A673 (cell line): Measurements from ENCODE around the gene ITM2B. TPM values are rescaled to one million over a fixed set of nuclear protein-coding genes. Genes with fewer than 3 reads are reported as not detected.
"Not testable (repeated sequence)": the region's sequence is repeated elsewhere in the genome, so short reads cannot be mapped to it uniquely, and the experiment has no call there.

ENCODE experiments used
- BruUV-seq: library from RNA; stranded (reverse); fragments of 400-500 nt; replicated peaks from 2 replicates; lab custom pipeline; 2021; lab: Mats Ljungman, UMichigan
- CTCF ChIA-PET: fragments of 300-600 bp; sonication (Branson Sonifier 250); formaldehyde crosslinking; loops from one replicate; lab custom pipeline; 2022; ENCODE audit warnings: antibody characterized with exemption; lab: Charles Lee
- POLR2A ChIA-PET: fragments of 300-600 bp; sonication (Branson Sonifier 250); formaldehyde crosslinking; loops from one replicate; lab custom pipeline; 2022; ENCODE audit warnings: antibody characterized with exemption; ENCODE audit not compliant: low non-redundant PET; lab: Charles Lee
- DNase-seq: peaks from one replicate; pipeline ENCODE4 v3.0.0-alpha.2; 2015; ENCODE audit warnings: low spot score
- H3K27ac ChIP-seq: fragments of 200-600 bp; sonication (generic); 2 replicates; pipeline ENCODE4 v1.5.1; 2016; ENCODE audit warnings: mixed run types, low read depth, mild to moderate bottlenecking, mixed read lengths, antibody characterized with exemption, low read length; ENCODE audit not compliant: poor library complexity, severe bottlenecking
- H3K27me3 ChIP-seq: fragments of 200-600 bp; sonication (generic); replicated peaks from 2 replicates; pipeline ENCODE4 v1.6.1; 2017; ENCODE audit warnings: mixed run types, low read depth, mild to moderate bottlenecking, mixed read lengths, antibody characterized with exemption, low read length; ENCODE audit not compliant: insufficient read depth, poor library complexity
- H3K36me3 ChIP-seq: fragments of 200-600 bp; sonication (generic); 2 replicates; pipeline ENCODE4 v1.6.1; 2016; ENCODE audit warnings: mixed run types, mild to moderate bottlenecking, mixed read lengths, antibody characterized with exemption, low read length; ENCODE audit not compliant: insufficient read depth, poor library complexity, severe bottlenecking
- H3K4me1 ChIP-seq: fragments of 200-600 bp; sonication (generic); 2 replicates; pipeline ENCODE4 v1.6.1; 2017; ENCODE audit warnings: mixed run types, mild to moderate bottlenecking, mixed read lengths, antibody characterized with exemption, low read length; ENCODE audit not compliant: insufficient read depth, poor library complexity, severe bottlenecking
- H3K4me3 ChIP-seq: fragments of 200-600 bp; sonication (generic); 2 replicates; pipeline ENCODE4 v1.5.1; 2016; ENCODE audit warnings: low read depth, mixed run types, mild to moderate bottlenecking, mixed read lengths, low read length; ENCODE audit not compliant: poor library complexity, severe bottlenecking
- H3K9me3 ChIP-seq: fragments of 200-600 bp; sonication (generic); 2 replicates; pipeline ENCODE4 v1.6.1; 2016; ENCODE audit warnings: mixed run types, low read depth, mild to moderate bottlenecking, mixed read lengths, antibody characterized with exemption, low read length; ENCODE audit not compliant: poor library complexity, severe bottlenecking
- CTCF ChIP-seq: fragments of 300-800, 200-600 bp; sonication (generic); conservative IDR thresholded peaks from 2 replicates; pipeline ENCODE4 v1.5.1; 2017; ENCODE audit warnings: low read depth, mild to moderate bottlenecking, antibody characterized with exemption, low read length, moderate library complexity, mixed read lengths
- EZH2 ChIP-seq: fragments of 200-600 bp; sonication (generic); IDR thresholded peaks from 2 replicates; pipeline ENCODE4 v1.6.1; 2017; ENCODE audit warnings: borderline replicate concordance, low read depth, mild to moderate bottlenecking, mixed read lengths, antibody characterized with exemption, low read length; ENCODE audit not compliant: poor library complexity, severe bottlenecking
- intact Hi-C: fragments of 100-400 bp; cut with micrococcal nuclease; formaldehyde crosslinking; loops from one replicate; pipeline ENCODE4 v1.10.0; 2022; ENCODE audit not compliant: unreplicated experiment
- total RNA-seq: library from RNA; stranded (reverse); gene quantifications from 2 replicates; pipeline ENCODE4 v1.2.3, GENCODE V29; 2021

Gene ITM2B
- total RNA-seq, 1 experiment from 2014 or later = 190 TPM

- Histone ChIP-seq H3K27ac (peak overlapping the region; percentile 44), H3K4me1 (peaks cover 31% of the 10 kb centered on the region), H3K9me3 (no peaks in the 10 kb centered on the region), H3K4me3 (peak overlapping the region; percentile 98), H3K27me3 (no peaks in the 10 kb centered on the region), H3K36me3 (peaks cover 5% of the 10 kb centered on the region)
- ChIA-PET CTCF (no interaction called here), POLR2A (no interaction called here)
- DNase-seq = peak; percentile 71
- TF ChIP-seq EZH2 = no peak
- TF ChIP-seq CTCF = no peak
- BruUV-seq = no TSS peak
- intact Hi-C loops = loop anchor here (5.0 to 10.0 kb wide), 2 partner anchors 108 to 339 kb away; no protein-coding TSS in a partner anchor
Measured at GRCh38 chr13:48235341-48236135, 2.5 kb downstream of the ITM2B start.

- ChIA-PET POLR2A (no interaction called here), CTCF (no interaction called here)
- Histone ChIP-seq H3K9me3 (no peaks in the 10 kb centered on the region), H3K4me1 (peaks cover 31% of the 10 kb centered on the region), H3K27ac (peak overlapping the region; percentile 21), H3K36me3 (peaks cover 5% of the 10 kb centered on the region), H3K27me3 (no peaks in the 10 kb centered on the region), H3K4me3 (no peak overlapping the region)
- BruUV-seq = no TSS peak
- DNase-seq = peak; percentile 6
- no peak for TF ChIP-seq EZH2
- no peak for TF ChIP-seq CTCF
- intact Hi-C loops = loop anchor here (5.0 to 10.0 kb wide), 2 partner anchors 109 to 338 kb away; no protein-coding TSS in a partner anchor
Measured at GRCh38 chr13:48236528-48237353, 3.7 kb downstream of the ITM2B start.

GRCh38 chr13:48239369-48239768, 6.4 kb downstream of the ITM2B start:
- intact Hi-C loops = loop anchor here (5.0 to 10.0 kb wide), 2 partner anchors 112 to 335 kb away; no protein-coding TSS in a partner anchor
- POLR2A ChIA-PET, H3K9me3 ChIP-seq, DNase-seq, CTCF ChIA-PET, H3K27me3 ChIP-seq, BruUV-seq, H3K27ac ChIP-seq, H3K4me3 ChIP-seq, H3K36me3 ChIP-seq: not testable (repeated sequence)
- peaks cover 31% of the 10 kb centered on the region for H3K4me1 ChIP-seq
